Endothelial cell (in vitro differentiated cells): Measurements from ENCODE around the gene TENM3. TPM values are rescaled to one million over a fixed set of nuclear protein-coding genes. Genes with fewer than 3 reads are reported as not detected.

ENCODE experiments used
- DNase-seq: peaks from one replicate; pipeline ENCODE4 v3.0.0; 2021; ENCODE audit warnings: low spot score
- H3K27ac Mint-ChIP-seq: one replicate; pipeline ENCODE4 v1.8.0; 2021; ENCODE audit warnings: mixed read lengths, inconsistent platforms; ENCODE audit not compliant: unreplicated experiment
- H3K27me3 Mint-ChIP-seq: one replicate; pipeline ENCODE4 v1.8.0; 2021; ENCODE audit warnings: mild to moderate bottlenecking, moderate library complexity, mixed read lengths, inconsistent platforms; ENCODE audit not compliant: unreplicated experiment
- H3K36me3 Mint-ChIP-seq: one replicate; pipeline ENCODE4 v1.8.0; 2021; ENCODE audit warnings: mild to moderate bottlenecking, low read depth, mixed read lengths, inconsistent platforms; ENCODE audit not compliant: unreplicated experiment
- H3K4me1 Mint-ChIP-seq: one replicate; pipeline ENCODE4 v1.8.0; 2021; ENCODE audit warnings: mild to moderate bottlenecking, mixed read lengths, inconsistent platforms; ENCODE audit not compliant: unreplicated experiment
- H3K4me3 Mint-ChIP-seq: one replicate; pipeline ENCODE4 v1.8.0; 2021; ENCODE audit warnings: mild to moderate bottlenecking, mixed read lengths, inconsistent platforms; ENCODE audit not compliant: unreplicated experiment
- H3K9me3 Mint-ChIP-seq: one replicate; pipeline ENCODE4 v1.8.0; 2021; ENCODE audit warnings: mixed read lengths, inconsistent platforms; ENCODE audit not compliant: unreplicated experiment
- CTCF ChIP-seq: fragments of 200-600 bp; sonication (generic); IDR thresholded peaks from one replicate; pipeline ENCODE4 v1.5.0; 2021; ENCODE audit warnings: antibody characterized with exemption; ENCODE audit not compliant: unreplicated experiment
- total RNA-seq: library from RNA; stranded (reverse); fragmentation: NEBNext Ultra II Directional; extraction: Animal tissue kit (Norgen Biotek cat#: 25700); gene quantifications from one replicate; pipeline ENCODE4 v1.2.1, GENCODE V29; 2021; ENCODE audit not compliant: unreplicated experiment

The TENM3 gene
- total RNA-seq, 1 donor from 2014 or later, result 29.7 TPM

GRCh38 chr4:182475539-182475938, 232.3 kb downstream of the TENM3 start:
- no peaks in the 10 kb centered on the region for H3K36me3 Mint-ChIP-seq
- H3K9me3 Mint-ChIP-seq, result no peaks in the 10 kb centered on the region
- H3K27me3 Mint-ChIP-seq, result no peaks in the 10 kb centered on the region
- H3K4me1 Mint-ChIP-seq, result no peaks in the 10 kb centered on the region
- no peak for DNase-seq
- TF ChIP-seq CTCF, result no peak
- no peak overlapping the region for H3K4me3 Mint-ChIP-seq
- no peak overlapping the region for H3K27ac Mint-ChIP-seq

DNA sequence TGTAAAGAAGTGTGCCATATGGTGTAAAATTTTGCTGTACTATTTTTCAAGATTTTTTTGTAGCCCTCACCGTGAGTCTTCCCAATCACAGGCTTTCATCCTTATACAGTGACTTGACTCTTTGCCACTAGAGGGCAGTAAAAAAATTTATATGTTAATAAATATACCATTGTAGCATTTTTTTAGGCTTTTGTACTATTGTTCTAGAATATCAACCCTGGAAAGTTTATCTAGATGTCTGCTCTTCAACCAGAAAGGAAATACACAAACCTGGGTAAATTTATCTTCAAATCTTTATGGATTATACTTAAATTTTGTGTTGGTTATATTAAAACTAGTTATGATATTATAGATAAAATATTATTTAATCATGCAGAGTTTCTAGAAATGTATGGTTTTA, 235.3 kb downstream of the TENM3 start:
- no peaks in the 10 kb centered on the region for H3K9me3 Mint-ChIP-seq
- DNase-seq, result no peak
- no peak overlapping the region for H3K27ac Mint-ChIP-seq
- no peaks in the 10 kb centered on the region for H3K4me1 Mint-ChIP-seq
- H3K27me3 Mint-ChIP-seq, result no peaks in the 10 kb centered on the region
- no peaks in the 10 kb centered on the region for H3K36me3 Mint-ChIP-seq
- H3K4me3 Mint-ChIP-seq, result no peak overlapping the region
- peak; percentile 86 for TF ChIP-seq CTCF

DNA sequence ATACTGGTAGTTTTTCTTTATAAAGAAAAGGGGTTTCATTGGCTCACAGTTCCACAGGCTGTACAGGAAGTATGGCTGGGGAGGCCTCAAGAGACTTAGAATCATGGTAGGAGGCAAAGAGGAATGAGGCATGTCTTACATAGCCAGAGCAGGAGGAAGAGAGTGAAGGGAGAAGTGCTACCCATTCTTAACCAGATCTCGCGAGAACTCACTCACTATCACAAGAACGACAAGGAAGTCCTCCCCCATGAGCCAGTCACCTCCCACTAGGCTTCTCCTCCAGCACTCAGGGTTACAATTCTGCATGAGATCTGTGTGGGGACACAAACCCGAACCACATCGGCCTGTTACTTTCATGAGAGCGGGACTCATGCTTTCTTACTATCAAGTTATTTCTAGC, 240.5 kb downstream of the TENM3 start:
- Mint-ChIP-seq H3K27me3 (no peaks in the 10 kb centered on the region), H3K4me3 (no peak overlapping the region), H3K9me3 (no peaks in the 10 kb centered on the region), H3K4me1 (no peaks in the 10 kb centered on the region), H3K27ac (no peak overlapping the region), H3K36me3 (no peaks in the 10 kb centered on the region)
- no peak for DNase-seq
- TF ChIP-seq CTCF, result no peak

- no peaks in the 10 kb centered on the region for H3K36me3 Mint-ChIP-seq
- H3K4me3 Mint-ChIP-seq, result no peak overlapping the region
- peaks cover 2% of the 10 kb centered on the region for H3K27me3 Mint-ChIP-seq
- DNase-seq, result no peak
- H3K4me1 Mint-ChIP-seq, result no peaks in the 10 kb centered on the region
- TF ChIP-seq CTCF, result no peak
- no peaks in the 10 kb centered on the region for H3K9me3 Mint-ChIP-seq
- no peak overlapping the region for H3K27ac Mint-ChIP-seq
Measured at GRCh38 chr4:182486881-182487280, 243.7 kb downstream of the TENM3 start.

- no peak overlapping the region for H3K4me3 Mint-ChIP-seq
- H3K9me3 Mint-ChIP-seq, result no peaks in the 10 kb centered on the region
- peaks cover 2% of the 10 kb centered on the region for H3K27me3 Mint-ChIP-seq
- no peak overlapping the region for H3K27ac Mint-ChIP-seq
- DNase-seq, result no peak
- H3K36me3 Mint-ChIP-seq, result no peaks in the 10 kb centered on the region
- no peak for TF ChIP-seq CTCF
- H3K4me1 Mint-ChIP-seq, result no peaks in the 10 kb centered on the region
Measured at GRCh38 chr4:182488896-182489295, 245.7 kb downstream of the TENM3 start.
